HPDE6-E6E7 (cell line): ENCODE measurements around the gene PFKFB3.
"Not testable (repeated sequence)": the region's sequence is repeated elsewhere in the genome, so short reads cannot be mapped to it uniquely, and the experiment has no call there.

Source experiments
- DNase-seq: peaks from one replicate; pipeline ENCODE4 v3.0.0; 2011; ENCODE audit warnings: missing footprints; ENCODE audit errors: extremely low spot score

The PFKFB3 gene

GRCh38 chr10:6236349-6237198 is 33.8 kb downstream of the PFKFB3 start:
- DNase-seq: no peak

DNA sequence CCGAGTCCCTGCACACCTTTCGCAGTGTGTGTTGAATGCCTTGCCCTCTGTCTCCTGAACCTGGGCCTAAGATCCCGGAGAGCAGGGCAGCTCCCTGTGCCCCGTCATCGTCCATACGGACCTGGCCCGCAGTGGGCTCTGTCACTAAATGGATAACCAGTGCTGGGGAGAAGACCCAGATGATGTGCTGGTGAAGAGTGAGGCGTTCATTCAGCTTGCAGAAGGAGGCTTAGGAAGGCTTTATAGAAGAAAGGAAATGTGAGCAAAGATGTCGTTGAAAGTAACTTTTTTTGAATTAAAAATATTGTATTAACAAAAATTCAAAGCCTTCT is 34.4 kb downstream of the PFKFB3 start:
- DNase-seq: no peak

- DNase-seq: not testable (repeated sequence)
Observed at GRCh38 chr10:6238587-6239212, 36.0 kb downstream of the PFKFB3 start.

DNA sequence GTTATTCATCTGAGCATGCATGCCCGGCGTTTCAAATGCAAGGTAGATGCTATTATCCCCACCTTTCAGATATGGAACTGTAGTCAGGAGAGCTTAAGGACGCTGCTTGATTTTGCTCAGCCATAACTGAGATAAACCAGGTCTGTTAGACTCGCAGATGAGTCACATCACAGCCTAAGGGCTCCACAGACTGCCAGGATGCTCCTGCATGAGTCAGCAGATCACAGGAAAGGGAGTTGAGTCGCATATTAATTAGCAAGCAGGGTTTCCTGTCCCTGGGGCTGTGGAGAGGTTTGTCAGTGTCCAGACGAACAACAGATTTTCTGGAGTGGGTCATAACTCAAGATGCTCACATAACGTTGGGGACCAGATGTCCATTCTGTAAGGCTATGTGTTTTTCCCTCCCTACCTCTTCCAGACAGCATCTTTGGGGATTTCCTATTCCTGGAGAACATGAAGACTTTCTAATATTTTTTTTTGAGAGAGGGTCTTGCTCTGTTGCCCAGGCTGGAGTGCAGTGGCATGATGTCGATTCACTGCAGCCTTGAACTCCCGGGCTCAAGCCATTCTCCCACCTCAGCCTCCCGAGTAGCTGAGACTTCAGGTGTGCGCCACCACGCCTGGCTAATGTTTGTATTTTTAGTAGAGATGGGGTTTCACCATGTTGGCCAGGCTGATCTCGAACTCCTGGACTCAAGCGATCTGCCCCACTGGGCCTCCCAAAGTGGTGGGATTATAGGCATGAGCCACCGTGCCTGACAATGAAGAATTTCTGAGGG is 36.7 kb downstream of the PFKFB3 start:
- peak; percentile 82 for DNase-seq

GRCh38 chr10:6240254-6240653 is 37.5 kb downstream of the PFKFB3 start:
- DNase-seq: no peak

DNA sequence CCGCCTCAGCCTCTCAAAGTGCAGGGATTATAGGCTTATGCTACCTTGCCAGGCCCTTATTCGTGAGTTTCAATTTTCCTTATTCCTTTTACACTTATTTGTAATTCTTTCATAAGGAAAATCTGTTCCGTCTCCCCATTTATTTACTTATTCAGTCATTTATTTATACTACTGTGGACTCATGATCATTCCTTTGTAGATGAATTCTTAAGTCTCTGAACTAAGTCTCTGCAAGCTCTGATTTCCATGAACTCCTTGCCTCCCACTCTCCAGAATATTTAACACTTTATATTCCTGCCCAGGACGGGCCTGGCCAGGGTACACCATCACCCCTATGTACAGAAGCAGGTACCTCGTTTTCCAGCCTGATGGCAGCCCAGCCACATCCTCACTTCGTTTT is 39.4 kb downstream of the PFKFB3 start:
- no peak for DNase-seq

DNA sequence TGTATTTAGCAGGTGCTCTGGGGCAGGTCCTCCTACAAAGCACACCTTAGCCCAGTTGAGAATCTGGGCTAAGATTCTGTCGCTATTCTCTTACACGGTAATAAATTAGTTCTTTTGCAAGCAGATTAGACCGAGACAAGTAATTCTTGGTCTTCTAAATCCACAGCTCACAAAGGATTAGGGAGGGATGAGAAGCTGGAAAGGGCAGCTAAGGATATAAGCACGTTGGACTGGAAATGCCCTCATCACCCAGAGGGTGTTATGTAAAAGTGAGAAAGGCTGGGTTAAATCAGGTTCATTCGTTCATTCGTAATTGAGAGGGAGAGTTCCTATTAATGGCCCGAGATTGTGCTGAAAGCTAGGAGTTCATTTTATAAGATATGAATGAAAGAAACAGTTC is 41.8 kb downstream of the PFKFB3 start:
- no peak for DNase-seq

- DNase-seq: no peak
Observed at GRCh38 chr10:6247041-6247712, 44.4 kb downstream of the PFKFB3 start.

GRCh38 chr10:6248908-6249307 is 46.2 kb downstream of the PFKFB3 start:
- not testable (repeated sequence) for DNase-seq

DNA sequence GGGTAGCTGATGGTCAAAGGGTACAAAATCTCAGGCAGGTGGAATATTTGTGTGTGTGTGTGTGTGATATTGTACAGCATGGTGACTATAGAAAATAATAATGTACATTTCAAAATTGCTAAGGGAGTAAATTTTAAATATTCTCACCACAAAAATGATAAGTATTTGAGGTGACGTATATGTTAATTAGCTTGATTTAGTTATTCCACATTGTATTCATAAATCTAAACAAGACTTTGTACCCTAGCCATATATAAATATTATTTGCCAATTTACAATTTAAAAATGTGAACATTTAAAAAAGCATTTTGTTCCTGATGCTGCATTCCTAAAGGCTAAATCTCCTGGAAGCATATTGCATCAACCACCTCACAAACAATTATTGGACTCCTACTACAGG is 47.0 kb downstream of the PFKFB3 start:
- no peak for DNase-seq

DNA sequence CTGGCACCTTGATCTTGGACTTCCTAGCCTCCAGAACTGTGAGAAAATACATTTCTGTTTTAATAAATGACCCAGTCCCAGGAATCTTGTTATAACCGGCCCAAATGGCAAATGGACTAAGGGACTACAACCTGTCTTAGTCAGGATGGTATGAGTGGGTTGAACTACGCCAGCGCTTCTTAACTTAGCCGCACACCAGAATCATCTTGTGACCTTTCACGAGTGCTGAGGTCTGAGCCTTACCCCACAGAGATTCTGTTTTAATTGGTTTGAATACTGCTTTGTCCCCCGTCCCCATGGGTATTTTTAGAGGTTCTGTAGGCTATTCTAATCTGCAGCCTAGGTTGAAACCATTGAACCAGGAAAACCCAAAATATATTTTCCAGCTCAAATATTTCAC is 48.0 kb downstream of the PFKFB3 start:
- DNase-seq: no peak

DNA sequence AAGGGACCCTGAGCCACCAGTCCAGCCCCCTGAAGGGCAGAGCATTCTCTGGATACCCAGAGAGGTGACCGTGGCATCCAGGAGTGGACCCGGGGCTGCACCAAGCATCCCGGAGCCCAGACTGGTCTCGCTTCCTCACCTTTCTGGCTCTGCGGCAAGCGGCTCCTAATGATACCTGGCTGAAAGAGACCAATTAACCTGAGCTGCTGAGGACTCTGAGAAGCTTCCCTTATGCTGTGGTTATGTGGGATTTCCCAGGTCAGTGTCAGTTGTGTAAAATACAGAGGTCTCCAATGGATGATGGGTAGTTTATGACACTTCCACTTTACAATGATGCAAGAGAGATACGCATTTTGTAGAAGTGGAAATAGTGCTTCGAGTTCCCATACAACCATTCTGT is 51.5 kb downstream of the PFKFB3 start:
- no peak for DNase-seq

DNA sequence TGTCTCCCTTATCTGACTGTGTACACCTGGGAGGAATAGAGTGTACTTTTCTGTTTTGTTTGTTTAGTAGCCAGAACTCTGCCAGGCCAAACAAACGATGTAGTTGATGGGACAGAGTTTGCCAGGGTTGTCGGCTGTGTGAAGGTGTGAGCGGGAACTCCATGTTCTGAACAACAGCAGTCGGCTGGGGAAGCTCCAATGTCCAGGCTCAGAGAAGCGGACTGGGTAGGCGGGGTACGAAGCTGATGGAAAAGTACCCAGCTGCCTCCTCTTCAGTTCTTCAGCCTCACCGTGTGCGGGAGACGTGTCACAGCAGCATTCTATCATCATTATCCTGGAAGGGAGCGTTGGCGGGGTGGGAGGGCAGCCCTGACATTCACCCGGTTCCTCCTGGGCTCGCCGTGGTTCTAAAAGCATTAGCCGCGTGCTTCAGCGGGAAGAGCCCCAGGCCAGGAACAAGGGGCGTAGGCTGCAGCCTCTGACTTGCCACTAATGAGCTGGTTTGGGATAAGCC is 52.9 kb downstream of the PFKFB3 start:
- no peak for DNase-seq

- DNase-seq: no peak
Observed at GRCh38 chr10:6256439-6256838, 53.7 kb downstream of the PFKFB3 start.

- no peak for DNase-seq
Observed at GRCh38 chr10:6259153-6259552, 56.4 kb downstream of the PFKFB3 start.

- DNase-seq: no peak
Observed at GRCh38 chr10:6260843-6261242, 58.1 kb downstream of the PFKFB3 start.

- DNase-seq: no peak
Observed at GRCh38 chr10:6267941-6268340, 65.2 kb downstream of the PFKFB3 start.

DNA sequence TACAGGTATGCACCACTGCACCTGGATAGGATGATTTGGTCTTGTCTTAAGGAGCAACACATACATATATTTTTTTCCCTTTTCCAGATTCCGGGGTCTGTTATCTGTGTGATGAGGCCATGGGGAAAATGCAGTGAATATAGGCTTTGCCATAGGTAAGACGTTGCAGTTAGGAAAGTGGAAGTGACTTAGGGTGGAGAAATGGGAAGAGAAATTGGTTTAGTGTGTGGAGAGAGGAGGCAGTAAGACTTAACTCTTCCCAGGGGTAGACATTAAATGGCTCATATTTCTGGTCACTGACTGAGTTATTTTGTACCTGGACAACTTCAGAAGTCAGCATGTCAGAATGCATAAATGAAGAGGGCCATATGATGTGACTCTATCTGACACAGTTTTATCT is 66.7 kb downstream of the PFKFB3 start:
- no peak for DNase-seq

DNA sequence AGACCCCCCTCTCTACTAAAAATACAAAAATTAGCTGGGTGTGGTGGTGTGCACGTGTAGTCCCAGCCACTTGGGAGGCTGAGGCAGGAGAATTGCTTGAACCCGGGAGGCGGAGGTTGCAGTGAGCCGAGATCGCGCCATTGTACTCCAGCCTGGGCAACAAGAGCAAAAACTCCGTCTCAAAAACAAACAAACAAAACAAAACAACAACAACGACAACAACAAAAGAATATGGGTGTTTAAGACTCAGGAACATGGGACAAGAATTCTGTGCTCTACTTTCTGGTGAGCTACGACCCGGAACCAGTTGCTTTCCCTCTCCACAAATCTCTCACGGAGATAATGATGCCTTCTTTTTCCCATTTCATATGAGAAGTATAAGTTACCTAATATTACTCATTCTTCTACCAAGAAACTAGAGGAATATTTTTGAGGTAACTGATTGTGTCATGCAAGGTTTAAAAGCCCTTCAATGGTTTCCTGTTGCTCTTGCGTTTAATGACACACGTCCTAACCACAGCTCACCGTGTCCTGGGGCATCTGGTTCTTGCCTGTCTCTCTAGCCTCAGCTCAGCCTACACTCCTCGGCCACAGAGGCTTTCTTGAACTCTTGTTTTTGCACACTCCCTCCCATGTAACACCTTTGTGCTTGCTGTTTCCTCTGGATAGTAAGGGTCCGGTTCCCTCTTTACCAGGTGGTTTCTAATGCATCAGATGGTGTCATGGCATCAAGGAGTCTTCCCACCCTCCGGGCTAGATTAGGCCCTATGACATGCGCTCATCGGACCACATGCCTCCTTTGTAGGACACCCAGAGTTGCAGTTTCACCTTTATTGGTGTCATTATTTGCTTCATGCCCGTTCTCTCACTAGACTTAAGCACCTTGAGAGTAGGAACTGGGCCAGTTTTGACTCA is 67.5 kb downstream of the PFKFB3 start:
- DNase-seq: no peak

GRCh38 chr10:6270951-6271350 is 68.2 kb downstream of the PFKFB3 start:
- DNase-seq: no peak

- DNase-seq: no peak
Observed at GRCh38 chr10:6271663-6272062, 68.9 kb downstream of the PFKFB3 start.
